Measurements from ENCODE around the gene CSMD2. TPM values are rescaled to one million over a fixed set of nuclear protein-coding genes. Genes with fewer than 3 reads are reported as not detected.

The CSMD2 gene
- total RNA-seq, 6 donors from 2014 or later = 0.39 to 1.0 (median 0.52) TPM

- TF ChIP-seq POLR2A (IDR thresholded peaks at IDR 0.05) (no peak), CTCF (IDR thresholded peaks at IDR 0.05) (no peak), EP300 (IDR thresholded peaks at IDR 0.05) (no peak), POLR2AphosphoS5 (IDR thresholded peaks at IDR 0.05) (no peak)
- ATAC-seq (ENCODE audit: low FRiP score in 2 of 2) (no peak), DNase-seq (no peak)
- no peak overlapping the region for H3K4me3 ChIP-seq
- 67 to 68% methylated on average over 2 of the region's 2 CpGs for whole genome bisulfite sequencing, 2 donors
- H3K27ac ChIP-seq = no peak overlapping the region
- H3K36me3 ChIP-seq = no peaks in the 10 kb centered on the region
- no peaks in the 10 kb centered on the region for H3K4me1 ChIP-seq
- H3K27me3 ChIP-seq = no peaks in the 10 kb centered on the region
- no peaks in the 10 kb centered on the region for H3K9me3 ChIP-seq
Observed at GRCh38 chr1:33696962-33697361, 468.1 kb downstream of the CSMD2 start.

- TF ChIP-seq POLR2AphosphoS5 (IDR thresholded peaks at IDR 0.05) = no peak
- no peak for TF ChIP-seq EP300 (IDR thresholded peaks at IDR 0.05)
- TF ChIP-seq CTCF (IDR thresholded peaks at IDR 0.05) = no peak
- TF ChIP-seq POLR2A (IDR thresholded peaks at IDR 0.05) = no peak
- Histone ChIP-seq H3K36me3 (no peaks in the 10 kb centered on the region), H3K9me3 (no peaks in the 10 kb centered on the region), H3K4me1 (no peaks in the 10 kb centered on the region), H3K27me3 (no peaks in the 10 kb centered on the region), H3K4me3 (no peak overlapping the region), H3K27ac (no peak overlapping the region)
- DNase-seq (no peak), ATAC-seq (ENCODE audit: low FRiP score in 2 of 2) (no peak)
- WGBS, 2 donors = 76% methylated on average over 1 of the region's 1 CpG
Observed at GRCh38 chr1:33696311-33696710, 468.7 kb downstream of the CSMD2 start.

DNA sequence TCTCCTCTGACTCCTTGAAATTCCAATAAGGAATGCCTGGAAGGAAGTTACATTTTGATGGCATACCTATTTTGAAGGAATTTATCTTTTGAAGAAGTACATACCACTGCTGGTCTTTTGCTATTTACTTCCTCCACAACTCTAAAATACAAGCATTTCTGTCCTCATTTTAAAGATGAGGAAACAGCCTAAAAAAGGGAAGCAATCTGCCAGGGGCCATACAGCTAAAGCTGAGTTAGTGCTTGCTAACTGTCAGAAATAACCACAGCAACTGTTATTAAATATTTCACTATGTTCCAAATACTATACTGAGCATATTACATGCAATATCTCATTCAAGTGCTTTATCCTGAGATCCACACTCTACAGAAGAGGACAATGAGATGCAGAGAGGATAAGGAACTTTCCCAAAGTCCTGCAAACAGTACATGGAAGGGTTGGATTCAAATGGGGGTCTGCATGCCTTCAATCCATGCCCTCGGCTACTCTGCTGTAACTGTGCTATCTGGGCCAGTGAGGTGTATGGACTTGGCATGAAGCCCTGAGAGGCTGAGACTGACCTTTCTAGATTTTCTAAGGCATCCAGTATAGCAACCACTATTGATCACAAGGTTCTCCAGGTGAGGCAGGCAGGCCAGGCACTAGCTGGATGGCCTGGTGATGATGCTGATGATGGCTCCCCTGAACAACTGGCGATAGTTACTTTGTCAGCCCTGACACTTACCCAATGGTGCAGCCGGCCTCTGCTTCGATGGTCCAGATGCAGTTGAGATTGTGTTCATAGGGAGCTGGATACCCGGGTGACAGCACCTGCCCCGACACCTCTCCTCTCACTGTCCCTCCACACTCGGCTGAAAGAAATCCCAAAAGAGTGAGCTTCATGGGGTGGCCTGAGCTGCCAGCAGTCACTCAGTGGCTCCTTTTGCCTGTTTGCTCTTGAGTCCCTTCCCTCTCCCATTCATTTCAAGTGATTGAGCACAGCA, 472.5 kb downstream of the CSMD2 start:
- Histone ChIP-seq H3K4me3 (no peak overlapping the region), H3K27me3 (no peaks in the 10 kb centered on the region), H3K4me1 (no peaks in the 10 kb centered on the region), H3K27ac (no peak overlapping the region), H3K36me3 (no peaks in the 10 kb centered on the region), H3K9me3 (no peaks in the 10 kb centered on the region)
- WGBS, 2 donors = 88 to 91% methylated on average over 2 to 7 of the region's 7 CpGs
- TF ChIP-seq POLR2AphosphoS5 (IDR thresholded peaks at IDR 0.05) (no peak), POLR2A (IDR thresholded peaks at IDR 0.05) (no peak), EP300 (IDR thresholded peaks at IDR 0.05) (no peak), CTCF (IDR thresholded peaks at IDR 0.05) (no peak)
- DNase-seq (no peak), ATAC-seq (ENCODE audit: low FRiP score in 2 of 2) (no peak)

DNA sequence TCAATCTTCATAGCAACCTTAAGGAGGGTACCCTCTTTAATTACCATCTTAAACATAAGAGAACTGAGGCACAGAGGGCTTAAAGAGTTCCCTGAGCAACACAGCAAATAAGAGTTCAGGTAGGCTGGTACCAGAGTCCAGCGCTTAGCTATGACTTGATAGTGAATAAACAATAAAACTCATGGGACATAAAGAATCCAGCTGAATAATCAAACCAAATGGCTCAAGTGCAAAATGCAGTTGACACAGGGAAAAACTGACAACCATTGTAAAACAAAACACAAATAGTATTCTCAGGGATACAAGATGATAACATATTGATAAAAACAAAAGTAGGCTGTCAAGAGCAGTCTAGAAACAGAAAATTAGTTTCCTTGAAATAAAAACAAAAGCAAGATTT, 478.0 kb downstream of the CSMD2 start:
- Histone ChIP-seq H3K4me3 (no peak overlapping the region), H3K27ac (no peak overlapping the region), H3K4me1 (no peaks in the 10 kb centered on the region), H3K9me3 (no peaks in the 10 kb centered on the region), H3K27me3 (no peaks in the 10 kb centered on the region), H3K36me3 (no peaks in the 10 kb centered on the region)
- DNase-seq (no peak), ATAC-seq (ENCODE audit: low FRiP score in 2 of 2) (no peak)
- no peak for TF ChIP-seq EP300 (IDR thresholded peaks at IDR 0.05)
- no peak for TF ChIP-seq POLR2AphosphoS5 (IDR thresholded peaks at IDR 0.05)
- no peak for TF ChIP-seq POLR2A (IDR thresholded peaks at IDR 0.05)
- no peak for TF ChIP-seq CTCF (IDR thresholded peaks at IDR 0.05)
- 84 to 95% methylated on average over 1 of the region's 1 CpG for WGBS, 2 donors

Data from upper lobe of left lung (tissue), 6 donors.